T47D (cell line): ENCODE measurements around the gene HPSE2.

ENCODE experiments used
- DNase-seq, 2 experiments: peaks; one replicate each; pipeline versions ENCODE4 v3.0.0 to v3.0.0-alpha.2; 2011 to 2012; ENCODE audit warnings: low read depth in 1 of 2, low spot score in 1 of 2
- JUND ChIP-seq: IDR thresholded peaks from 2 replicates; pipeline ENCODE4 v1.6.1; 2012; ENCODE audit warnings: low read depth
- in situ Hi-C: cut with HindIII; loops from 2 replicates; pipeline ENCODE4 v1.10.0; 2016; ENCODE audit warnings: low sequenced_read_pairs, low pct_unique_long_range_greater_than_20kb

The HPSE2 gene

DNA sequence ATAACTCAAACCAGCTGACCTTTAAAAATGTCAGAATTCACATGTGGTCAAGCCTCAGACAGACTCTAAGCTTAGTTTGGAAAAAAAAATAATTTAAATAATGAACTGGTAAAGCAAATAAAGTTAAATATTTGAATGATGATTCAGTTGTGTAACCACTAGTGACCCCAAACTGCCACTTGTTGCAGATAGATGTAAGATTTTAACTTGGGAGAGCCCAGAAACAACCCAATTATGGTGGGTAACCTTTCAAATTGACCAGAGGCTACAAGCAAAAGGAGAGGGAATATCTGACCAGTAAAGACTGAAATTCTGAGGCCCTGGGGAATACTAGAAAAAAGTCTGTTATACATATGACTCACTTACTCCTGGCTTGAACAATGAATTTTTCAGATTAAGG is 268.1 kb downstream of the HPSE2 start:
- in situ Hi-C loops, result no loop called here
- DNase-seq, result no peak
- TF ChIP-seq JUND, result no peak

DNA sequence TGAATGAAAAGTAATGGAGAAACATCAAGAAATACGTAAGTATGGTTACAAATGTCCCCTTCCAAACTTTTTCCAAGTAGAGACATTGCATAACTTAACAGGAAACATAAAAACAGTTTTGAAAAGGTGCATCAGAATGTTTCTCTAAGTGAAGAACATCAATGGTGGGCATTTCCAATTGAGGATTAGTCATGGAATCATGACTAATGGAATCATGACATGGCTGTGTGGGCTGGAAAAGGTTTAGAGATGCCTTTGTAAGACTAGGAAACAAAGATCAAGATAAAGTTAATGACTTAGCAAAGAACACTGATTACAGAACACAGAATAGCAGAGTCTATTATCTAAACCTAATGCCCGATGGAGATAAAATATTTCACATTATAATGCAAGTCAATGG is 272.0 kb downstream of the HPSE2 start:
- no peak for DNase-seq
- in situ Hi-C loops, result no loop called here

DNA sequence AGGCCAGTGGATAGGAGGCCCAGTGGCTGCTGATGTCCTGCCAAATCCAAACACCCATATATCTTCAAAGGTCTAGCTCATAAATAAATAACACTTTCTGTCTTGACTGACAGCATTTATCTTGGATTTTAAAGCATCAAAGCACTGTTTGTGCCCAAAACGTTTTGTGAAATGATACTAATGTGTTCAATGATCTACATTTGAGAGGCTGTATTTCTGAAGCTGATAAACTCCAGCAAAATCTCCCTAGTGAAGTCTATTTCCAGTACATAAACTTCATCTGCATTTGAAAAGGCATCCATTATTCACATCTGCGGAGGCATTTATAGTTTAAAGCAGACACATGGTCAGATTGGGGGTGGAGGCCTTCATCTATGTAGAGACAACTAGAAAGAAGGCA is 276.3 kb downstream of the HPSE2 start:
- DNase-seq, result no peak
- no peak for TF ChIP-seq JUND
- in situ Hi-C loops, result no loop called here

More for the DNA sequence above, 272.0 kb downstream of the HPSE2 start:
- no peak for TF ChIP-seq JUND

DNA sequence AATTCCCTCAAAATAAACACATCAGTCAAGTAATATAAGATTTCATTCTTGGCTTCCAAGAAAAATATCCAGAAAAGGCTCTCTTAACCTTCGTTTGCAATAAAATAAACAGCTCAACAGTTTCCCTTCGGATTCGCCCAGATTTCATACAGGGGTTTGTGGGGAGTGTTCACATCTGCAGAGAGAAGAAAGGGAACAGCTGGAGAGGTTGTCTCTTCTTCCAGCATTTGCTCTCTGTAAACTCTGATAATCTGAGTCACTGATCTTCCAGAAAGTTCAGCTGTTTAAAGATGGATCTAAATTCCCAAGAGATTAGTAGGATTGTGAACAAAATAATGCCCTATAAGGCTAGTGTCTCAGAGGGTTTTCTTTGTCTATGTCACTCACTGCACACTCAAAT is 277.9 kb downstream of the HPSE2 start:
- no peak for TF ChIP-seq JUND
- in situ Hi-C loops, result no loop called here
- DNase-seq, result no peak

- no peak for DNase-seq
- no peak for TF ChIP-seq JUND
- in situ Hi-C loops, result no loop called here
These were observed 278.9 kb downstream of the HPSE2 start for GRCh38 chr10:98956576-98957260.

- in situ Hi-C loops, result no loop called here
These were observed 282.4 kb downstream of the HPSE2 start for GRCh38 chr10:98953251-98953650.

DNA sequence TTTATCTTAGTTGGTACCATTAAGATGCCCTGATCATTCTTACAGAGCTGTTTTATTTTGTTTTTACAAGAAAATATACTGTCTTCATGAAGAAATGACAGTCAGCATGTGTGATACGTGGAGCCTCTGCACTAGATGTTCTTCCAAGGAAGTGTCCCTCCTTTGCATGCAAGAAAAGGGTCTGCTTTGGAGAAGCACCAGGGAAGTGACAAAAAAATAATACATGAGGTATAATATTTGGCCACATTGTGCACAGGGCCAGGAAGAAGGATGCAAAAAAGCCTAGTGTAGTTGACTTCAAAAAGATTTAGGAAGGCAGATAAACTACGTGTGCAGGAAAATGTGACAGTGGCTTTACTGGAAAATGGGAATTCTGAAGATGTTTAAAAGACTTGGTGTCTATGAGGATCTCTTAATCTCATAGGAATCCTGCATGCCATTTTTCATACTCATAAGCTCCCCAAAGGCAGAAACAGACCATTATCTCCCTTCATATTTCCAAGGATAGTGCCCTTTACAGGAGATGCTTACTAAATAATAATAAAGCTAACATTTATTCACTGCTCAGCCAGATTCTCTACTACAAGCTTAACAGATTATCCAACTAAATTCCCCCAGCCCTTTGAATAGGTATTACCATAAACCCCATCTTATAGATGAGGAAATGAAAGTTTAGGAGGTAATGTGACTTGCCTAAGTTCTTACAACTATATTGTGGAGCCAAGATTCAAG is 284.2 kb downstream of the HPSE2 start:
- in situ Hi-C loops, result no loop called here
- DNase-seq, result no peak
- no peak for TF ChIP-seq JUND

More at GRCh38 chr10:98953251-98953650, 282.4 kb downstream of the HPSE2 start:
- TF ChIP-seq JUND, result no peak
- no peak for DNase-seq

GRCh38 chr10:98950106-98950505 is 285.5 kb downstream of the HPSE2 start:
- in situ Hi-C loops, result no loop called here
- no peak for TF ChIP-seq JUND
- DNase-seq, result no peak

DNA sequence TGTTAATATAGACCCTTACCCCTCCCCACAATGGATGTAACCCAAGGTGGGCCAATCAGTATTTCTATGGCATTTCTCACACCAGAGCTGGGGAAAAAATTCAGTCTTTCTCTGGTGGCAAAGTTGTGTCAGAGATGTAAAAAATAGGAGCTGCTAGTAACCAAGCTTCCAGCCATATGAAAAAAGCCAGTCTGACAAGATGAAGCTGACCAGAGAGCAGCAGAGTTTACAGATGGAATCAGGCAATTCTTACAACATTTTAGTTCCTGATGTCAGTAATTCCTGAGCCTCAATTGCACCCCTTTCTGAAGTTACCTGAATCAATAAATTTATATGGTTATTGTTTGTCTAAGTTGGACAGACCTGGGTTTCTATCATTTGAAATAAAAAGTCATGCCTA is 286.3 kb downstream of the HPSE2 start:
- in situ Hi-C loops, result no loop called here
- DNase-seq, result peak; percentile 19 to 81
- TF ChIP-seq JUND, result peak; percentile 42; the same call in 1 of the 2 replicates

DNA sequence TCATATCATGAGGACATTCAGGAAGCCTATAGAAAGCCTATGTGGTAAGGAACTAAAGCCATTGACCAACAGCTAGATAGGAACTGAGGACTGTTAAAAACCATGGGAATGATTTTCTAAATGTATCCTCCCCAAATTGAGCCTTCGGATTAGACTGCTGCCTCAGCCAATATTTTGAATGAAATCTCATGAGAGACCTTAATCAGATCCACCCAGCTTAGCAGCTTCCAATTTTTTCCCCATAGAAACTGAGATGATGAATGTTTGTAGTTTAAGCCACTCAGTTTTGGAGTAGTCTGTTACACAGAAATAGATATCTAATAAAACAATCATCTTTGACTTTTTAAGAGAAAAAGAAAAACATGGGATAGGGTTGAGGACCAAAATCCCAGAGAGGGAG is 292.0 kb downstream of the HPSE2 start:
- no peak for DNase-seq
- in situ Hi-C loops, result no loop called here
- TF ChIP-seq JUND, result no peak

GRCh38 chr10:98929709-98930108 is 305.9 kb downstream of the HPSE2 start:
- no peak for DNase-seq
- in situ Hi-C loops, result no loop called here
- TF ChIP-seq JUND, result no peak

DNA sequence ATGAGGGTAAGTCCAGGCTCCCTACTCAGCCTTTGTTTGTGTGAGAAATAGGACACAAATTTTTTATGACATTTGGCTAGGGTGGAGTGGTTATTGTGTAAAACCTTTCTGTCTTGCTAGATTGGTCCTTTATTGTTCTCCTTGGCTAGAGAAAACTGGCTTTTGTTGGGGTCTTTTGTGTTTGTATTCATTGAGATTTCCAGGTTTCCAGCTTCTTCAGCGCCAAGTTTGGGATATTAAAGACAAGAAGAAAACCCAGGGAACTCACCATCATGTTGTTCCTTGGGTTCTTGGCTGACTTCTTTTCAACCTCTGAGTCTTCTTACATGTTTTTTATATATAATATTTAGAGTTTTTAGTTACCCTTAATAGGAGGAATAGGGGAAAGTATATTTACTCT is 310.0 kb downstream of the HPSE2 start:
- DNase-seq, result no peak
- in situ Hi-C loops, result no loop called here
- no peak for TF ChIP-seq JUND

- DNase-seq, result no peak
- in situ Hi-C loops, result no loop called here
These were observed 311.1 kb downstream of the HPSE2 start for GRCh38 chr10:98924526-98924925.

More at GRCh38 chr10:98924526-98924925, 311.1 kb downstream of the HPSE2 start:
- no peak for TF ChIP-seq JUND
